ENCODE results near the gene ZNF226.
"Not testable (repeated sequence)": the region's sequence is repeated elsewhere in the genome, so short reads cannot be mapped to it uniquely, and the experiment has no call there.

Gene ZNF226

GRCh38 chr19:44212250-44212865 lies 47.5 kb downstream of the ZNF226 start, which contains the start of gene ZNF227:
ZNF227 (plus strand) TSS chr19:44212532; CDS start chr19:44217793, 5,261 bp downstream.
- DNase-seq (ENCODE audit: low spot score) = peak; percentile 75

- DNase-seq (ENCODE audit: low spot score) = no peak
Measured at GRCh38 chr19:44212866-44213346, 48.0 kb downstream of the ZNF226 start.

DNA sequence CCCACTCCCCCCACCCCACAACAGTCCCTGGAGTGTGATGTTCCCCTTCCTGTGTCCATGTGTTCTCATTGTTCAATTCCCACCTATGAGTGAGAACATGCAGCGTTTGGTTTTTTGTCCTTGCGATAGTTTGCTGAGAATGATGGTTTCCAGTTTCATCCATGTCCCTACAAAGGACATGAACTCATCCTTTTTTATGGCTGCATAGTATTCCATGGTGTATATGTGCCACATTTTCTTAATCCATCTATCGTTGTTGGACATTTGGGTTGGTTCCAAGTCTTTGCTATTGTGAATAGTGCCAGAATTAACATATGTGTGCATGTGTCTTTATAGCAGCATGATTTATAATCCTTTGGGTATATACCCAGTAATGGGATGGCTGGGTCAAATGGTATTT lies 55.0 kb downstream of the ZNF226 start:
- DNase-seq (ENCODE audit: low spot score) = not testable (repeated sequence)

DNA sequence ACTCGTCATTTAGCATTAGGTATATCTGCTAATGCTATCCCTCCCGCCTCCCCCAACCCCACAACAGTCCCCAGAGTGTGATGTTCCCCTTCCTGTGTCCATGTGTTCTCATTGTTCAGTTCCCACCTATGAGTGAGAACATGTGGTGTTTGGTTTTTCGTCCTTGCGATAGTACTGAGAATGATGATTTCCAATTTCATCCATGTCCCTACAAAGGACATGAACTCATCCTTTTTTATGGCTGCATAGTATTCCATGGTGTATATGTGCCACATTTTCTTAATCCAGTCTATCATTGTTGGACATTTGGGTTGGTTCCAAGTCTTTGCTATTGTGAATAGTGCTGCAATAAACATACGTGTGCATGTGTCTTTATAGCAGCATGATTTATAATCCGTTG lies 55.9 kb downstream of the ZNF226 start:
- DNase-seq (ENCODE audit: low spot score) = not testable (repeated sequence)

GRCh38 chr19:44221291-44221690 lies 56.4 kb downstream of the ZNF226 start:
- not testable (repeated sequence) for DNase-seq (ENCODE audit: low spot score)
